GM19328 (cell line): ENCODE measurements around the gene ZNF593OS.

Source experiments
- ATAC-seq: cut with Tn5 transposase; IDR thresholded peaks from one replicate; pipeline ENCODE4 v1.9.1; 2021; ENCODE audit warnings: mild to moderate bottlenecking, moderate library complexity; ENCODE audit not compliant: unreplicated experiment

ZNF593OS gene

DNA sequence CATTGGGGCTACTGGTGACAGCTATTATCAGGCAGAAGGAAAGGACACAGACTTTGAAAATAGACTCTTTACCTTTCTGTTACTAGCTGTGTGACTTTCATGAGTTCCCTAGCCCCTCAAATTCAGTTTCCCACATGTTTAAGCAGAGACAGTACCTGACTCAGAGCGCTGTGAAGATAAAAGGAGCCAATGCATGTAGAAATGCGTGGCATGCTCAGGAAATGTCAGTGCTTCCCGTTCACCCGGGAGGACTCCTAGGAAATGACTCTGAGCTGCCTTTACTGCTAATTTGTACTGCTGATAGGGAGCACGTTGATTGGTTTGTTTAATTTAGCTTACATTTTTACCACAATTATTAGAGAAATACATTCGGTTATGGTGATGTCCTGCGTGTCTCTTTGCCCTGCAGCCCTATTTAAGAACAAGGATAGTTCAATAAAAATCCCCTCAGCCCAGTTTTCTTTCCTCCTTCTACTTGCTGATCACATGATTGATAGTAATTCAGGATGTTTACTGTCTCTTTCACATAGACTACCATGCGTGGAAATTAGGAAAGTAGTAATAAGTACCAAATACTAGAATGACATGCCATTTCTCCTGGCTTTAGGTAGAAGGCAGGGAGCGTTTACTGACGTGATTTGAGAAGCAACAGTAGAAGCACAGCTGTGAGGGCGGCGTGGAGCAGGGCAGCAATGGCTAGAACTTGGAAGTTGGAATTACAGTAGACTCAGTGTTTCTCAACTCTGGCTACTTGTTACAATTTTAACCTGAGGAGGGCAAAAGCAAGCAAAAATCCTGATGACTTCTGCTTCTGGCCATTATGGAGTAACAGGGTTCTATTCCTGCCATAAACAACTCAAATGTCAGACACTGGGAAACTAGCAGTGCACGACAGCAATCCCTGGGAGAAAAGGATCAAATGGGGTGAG lies 44.1 kb downstream of the ZNF593OS start:
- no peak for ATAC-seq

DNA sequence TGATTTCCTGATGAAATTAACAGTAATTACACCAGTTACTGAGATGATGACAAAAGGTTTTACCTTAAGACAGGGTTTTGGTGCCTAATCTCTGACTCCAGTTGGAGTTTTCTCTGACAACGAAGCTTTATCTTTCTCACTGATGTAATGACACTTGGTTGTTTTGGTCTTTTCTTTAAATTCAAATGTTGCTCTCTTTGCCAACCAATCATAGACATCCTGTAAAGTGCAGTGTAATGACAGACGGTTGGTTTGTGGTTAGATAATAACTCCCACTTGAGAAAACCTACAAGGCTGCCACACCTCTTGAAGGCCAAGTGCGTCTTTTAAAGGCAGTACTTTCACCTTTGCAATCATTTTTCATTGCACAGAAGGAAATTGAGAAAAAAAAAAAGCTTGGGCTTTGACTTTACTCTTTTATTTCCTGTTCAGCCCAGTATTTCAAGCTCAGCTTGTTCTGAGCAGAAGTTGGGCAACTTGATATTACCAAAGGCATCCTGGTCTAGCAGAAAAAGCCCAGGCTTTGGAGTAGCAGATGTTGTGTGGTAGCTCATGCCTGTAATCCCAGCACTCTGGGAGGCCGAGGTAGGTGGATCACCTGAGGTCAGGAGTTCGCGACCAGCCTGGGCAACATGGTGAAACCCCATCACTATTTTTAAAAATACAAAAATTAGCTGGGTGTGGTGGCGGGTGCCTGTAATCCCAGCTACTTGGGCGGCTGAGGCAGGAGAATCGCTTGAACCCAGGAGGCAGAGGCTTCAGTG lies 45.1 kb downstream of the ZNF593OS start:
- ATAC-seq: no peak

DNA sequence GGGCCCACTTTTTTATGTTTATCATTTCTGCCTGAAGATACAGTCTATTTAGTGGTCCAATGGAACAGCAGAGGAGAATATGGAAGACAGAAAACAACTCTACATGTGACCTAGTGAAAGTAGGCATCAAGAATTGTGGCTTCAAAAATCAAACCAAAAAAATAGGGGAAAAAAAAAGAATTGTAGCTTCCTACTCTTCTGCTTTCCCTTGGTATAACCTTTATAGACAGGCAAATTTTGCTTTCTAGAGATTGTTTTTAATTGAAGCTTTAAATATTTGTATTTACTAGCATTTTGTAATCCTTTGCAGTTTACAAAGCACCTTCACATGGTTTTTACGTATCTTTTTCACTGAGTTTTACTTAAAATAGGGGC lies 45.7 kb downstream of the ZNF593OS start:
- ATAC-seq: no peak

GRCh38 chr1:26125382-26125781 lies 46.2 kb downstream of the ZNF593OS start:
- no peak for ATAC-seq

DNA sequence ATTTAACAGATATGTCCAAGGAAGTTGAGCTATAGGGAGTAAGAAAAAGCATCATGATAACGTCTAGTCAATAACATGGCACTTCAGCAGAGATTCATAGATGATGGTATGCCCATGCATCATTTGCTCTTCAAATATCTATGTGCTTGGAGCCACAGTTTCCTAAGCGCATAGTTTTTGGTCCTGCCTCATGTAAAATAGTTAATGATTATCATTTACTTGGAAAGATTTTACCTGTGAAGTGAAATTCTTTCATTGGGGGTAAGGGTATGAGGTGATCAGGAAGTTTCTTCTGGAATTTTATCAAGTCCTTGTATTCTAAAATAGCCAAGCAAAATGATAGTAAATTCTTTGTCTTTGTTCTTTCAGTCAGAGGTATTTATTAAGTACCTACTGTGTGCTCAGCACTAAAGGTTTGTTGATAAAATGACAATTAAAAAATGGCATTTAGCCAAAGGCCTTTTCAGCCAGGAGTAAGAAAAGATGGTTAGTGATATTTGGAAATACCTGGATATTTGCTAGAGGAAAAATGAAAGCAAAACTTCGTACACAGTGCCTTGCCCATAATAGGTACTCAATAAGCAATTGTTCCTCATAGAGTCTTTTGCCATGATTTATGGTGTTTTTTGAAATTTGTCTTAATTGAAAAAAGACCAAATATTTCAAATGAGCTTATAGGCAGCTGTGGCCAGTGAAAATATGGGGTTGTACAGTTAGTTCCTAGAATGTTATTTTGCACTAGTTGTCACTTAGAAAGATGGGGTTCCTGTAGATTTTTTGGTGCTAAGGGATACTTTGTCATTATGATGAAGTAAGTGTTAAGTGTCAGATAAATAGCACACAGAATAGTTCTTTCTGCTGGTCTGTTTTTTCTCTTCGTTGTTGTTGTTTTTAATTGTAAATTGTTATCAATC lies 47.0 kb downstream of the ZNF593OS start:
- ATAC-seq: no peak

- no peak for ATAC-seq
Measured at GRCh38 chr1:26122988-26123973, 48.4 kb downstream of the ZNF593OS start.

DNA sequence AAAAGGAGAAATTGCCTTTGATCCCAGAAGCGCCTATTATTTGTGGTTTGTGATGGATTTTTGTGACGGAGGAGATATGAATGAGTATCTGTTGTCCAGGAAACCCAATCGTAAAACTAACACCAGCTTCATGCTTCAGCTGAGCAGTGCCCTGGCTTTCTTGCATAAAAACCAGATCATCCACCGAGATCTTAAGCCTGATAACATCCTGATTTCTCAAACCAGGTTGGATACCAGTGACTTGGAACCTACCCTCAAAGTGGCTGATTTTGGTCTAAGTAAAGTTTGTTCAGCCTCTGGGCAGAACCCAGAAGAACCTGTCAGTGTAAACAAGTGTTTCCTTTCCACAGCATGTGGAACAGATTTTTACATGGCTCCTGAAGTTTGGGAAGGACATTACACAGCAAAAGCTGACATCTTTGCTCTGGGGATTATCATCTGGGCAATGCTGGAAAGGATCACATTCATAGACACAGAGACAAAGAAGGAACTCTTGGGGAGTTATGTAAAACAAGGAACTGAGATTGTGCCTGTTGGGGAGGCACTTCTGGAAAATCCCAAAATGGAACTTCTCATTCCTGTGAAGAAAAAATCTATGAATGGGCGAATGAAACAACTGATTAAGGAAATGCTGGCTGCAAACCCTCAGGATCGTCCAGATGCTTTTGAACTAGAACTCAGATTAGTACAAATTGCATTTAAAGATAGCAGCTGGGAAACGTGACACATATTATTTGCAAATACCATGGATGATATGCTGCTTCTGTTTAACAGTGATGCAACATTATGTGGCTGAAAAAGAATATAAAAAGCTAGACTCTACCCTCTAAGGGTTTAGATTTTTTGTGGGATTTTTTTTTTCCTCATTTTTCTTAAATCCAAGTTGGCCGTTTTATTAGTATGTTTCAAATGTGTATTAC lies 49.5 kb downstream of the ZNF593OS start:
- no peak for ATAC-seq

- ATAC-seq: no peak
Measured at GRCh38 chr1:26119892-26120608, 51.6 kb downstream of the ZNF593OS start.
